Loucy (cell line): Measurements from ENCODE around the gene CAMK2A.

Source experiments
- CTCF ChIP-seq: fragments of 200-600 bp; sonication (generic); conservative IDR thresholded peaks from 2 replicates; pipeline ENCODE4 v1.5.1; 2014; ENCODE audit warnings: mild to moderate bottlenecking, antibody characterized with exemption, low read length
- EZH2phosphoT487 ChIP-seq: fragments of 200-600 bp; IDR thresholded peaks from 2 replicates; pipeline ENCODE4 v1.6.1; 2018; ENCODE audit warnings: antibody characterized with exemption, mild to moderate bottlenecking, moderate library complexity, borderline replicate concordance

DNA sequence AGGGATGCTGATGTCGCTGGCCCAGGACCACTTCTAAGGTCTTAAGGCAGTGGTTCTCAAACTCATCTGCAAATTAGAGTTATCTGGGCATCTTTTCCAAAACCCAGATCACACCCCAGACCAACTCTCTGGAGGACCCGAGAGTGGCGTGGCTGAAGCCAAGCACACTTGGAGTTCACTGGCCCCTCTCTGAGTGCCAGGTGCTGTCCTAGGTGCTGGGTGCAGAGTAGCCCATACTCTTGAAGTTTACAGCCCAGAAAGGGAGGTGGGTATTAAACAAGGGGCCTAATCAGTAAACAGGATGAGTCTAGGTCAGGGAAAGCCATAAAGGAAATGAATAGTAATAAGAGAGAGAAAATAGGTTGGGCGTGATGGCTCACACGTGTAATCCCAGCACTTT, 17.6 kb downstream of the CAMK2A start:
- TF ChIP-seq CTCF (no peak), EZH2phosphoT487 (no peak)
